Glutamatergic neuron (in vitro differentiated cells): Measurements from ENCODE around the gene FZD1. TPM values are rescaled to one million over a fixed set of nuclear protein-coding genes. Genes with fewer than 3 reads are reported as not detected.

Source experiments
- DNase-seq: peaks from one replicate; pipeline ENCODE4 v3.0.0; 2022
- H3K27ac Mint-ChIP-seq: one replicate; pipeline ENCODE4 v1.8.0; 2020; ENCODE audit warnings: mild to moderate bottlenecking, mixed read lengths, inconsistent platforms; ENCODE audit not compliant: unreplicated experiment
- H3K27me3 Mint-ChIP-seq: one replicate; pipeline ENCODE4 v1.8.0; 2020; ENCODE audit warnings: mild to moderate bottlenecking, moderate library complexity, mixed read lengths, inconsistent platforms; ENCODE audit not compliant: unreplicated experiment
- H3K36me3 Mint-ChIP-seq: one replicate; pipeline ENCODE4 v1.8.0; 2020; ENCODE audit warnings: mild to moderate bottlenecking, mixed read lengths, inconsistent platforms; ENCODE audit not compliant: unreplicated experiment
- H3K4me1 Mint-ChIP-seq: one replicate; pipeline ENCODE4 v1.8.0; 2020; ENCODE audit warnings: mild to moderate bottlenecking, low read depth, mixed read lengths, inconsistent platforms; ENCODE audit not compliant: unreplicated experiment
- H3K4me3 Mint-ChIP-seq: one replicate; pipeline ENCODE4 v1.8.0; 2020; ENCODE audit warnings: mild to moderate bottlenecking, mixed read lengths, inconsistent platforms; ENCODE audit not compliant: unreplicated experiment
- H3K9me3 Mint-ChIP-seq: one replicate; pipeline ENCODE4 v1.8.0; 2020; ENCODE audit warnings: mild to moderate bottlenecking, moderate library complexity, mixed read lengths, inconsistent platforms; ENCODE audit not compliant: unreplicated experiment
- total RNA-seq: library from RNA; stranded (reverse); fragmentation: NEBNext Ultra II Directional; extraction: Animal tissue kit (Norgen Biotek cat#: 25700); gene quantifications from one replicate; pipeline ENCODE4 v1.2.1, GENCODE V29; 2021; ENCODE audit not compliant: unreplicated experiment
- TF ChIP-seq, protein P1 (sequence below): fragments of 200-600 bp; sonication (generic); IDR thresholded peaks from one replicate; pipeline ENCODE4 v1.5.0; 2021; ENCODE audit not compliant: partially characterized antibody, unreplicated experiment

Gene FZD1
- total RNA-seq, 1 donor from 2014 or later, result 4.9 TPM

- Mint-ChIP-seq H3K27me3 (peaks cover 19% of the 10 kb centered on the region), H3K9me3 (peaks cover 2% of the 10 kb centered on the region), H3K4me1 (peaks cover 5% of the 10 kb centered on the region), H3K27ac (no peak overlapping the region), H3K4me3 (peak overlapping the region; percentile 80), H3K36me3 (no peaks in the 10 kb centered on the region)
- TF ChIP-seq, protein P1, sequence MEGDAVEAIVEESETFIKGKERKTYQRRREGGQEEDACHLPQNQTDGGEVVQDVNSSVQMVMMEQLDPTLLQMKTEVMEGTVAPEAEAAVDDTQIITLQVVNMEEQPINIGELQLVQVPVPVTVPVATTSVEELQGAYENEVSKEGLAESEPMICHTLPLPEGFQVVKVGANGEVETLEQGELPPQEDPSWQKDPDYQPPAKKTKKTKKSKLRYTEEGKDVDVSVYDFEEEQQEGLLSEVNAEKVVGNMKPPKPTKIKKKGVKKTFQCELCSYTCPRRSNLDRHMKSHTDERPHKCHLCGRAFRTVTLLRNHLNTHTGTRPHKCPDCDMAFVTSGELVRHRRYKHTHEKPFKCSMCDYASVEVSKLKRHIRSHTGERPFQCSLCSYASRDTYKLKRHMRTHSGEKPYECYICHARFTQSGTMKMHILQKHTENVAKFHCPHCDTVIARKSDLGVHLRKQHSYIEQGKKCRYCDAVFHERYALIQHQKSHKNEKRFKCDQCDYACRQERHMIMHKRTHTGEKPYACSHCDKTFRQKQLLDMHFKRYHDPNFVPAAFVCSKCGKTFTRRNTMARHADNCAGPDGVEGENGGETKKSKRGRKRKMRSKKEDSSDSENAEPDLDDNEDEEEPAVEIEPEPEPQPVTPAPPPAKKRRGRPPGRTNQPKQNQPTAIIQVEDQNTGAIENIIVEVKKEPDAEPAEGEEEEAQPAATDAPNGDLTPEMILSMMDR, result no peak
- DNase-seq, result no peak
Observed at GRCh38 chr7:91267171-91267955, 3.1 kb downstream of the FZD1 start.

- Mint-ChIP-seq H3K4me1 (peaks cover 1% of the 10 kb centered on the region), H3K27me3 (peaks cover 11% of the 10 kb centered on the region), H3K9me3 (peaks cover 2% of the 10 kb centered on the region), H3K27ac (no peak overlapping the region), H3K36me3 (no peaks in the 10 kb centered on the region), H3K4me3 (no peak overlapping the region)
- DNase-seq, result no peak
- TF ChIP-seq, protein P1, result no peak
Observed at GRCh38 chr7:91270372-91270771, 6.1 kb downstream of the FZD1 start.

DNA sequence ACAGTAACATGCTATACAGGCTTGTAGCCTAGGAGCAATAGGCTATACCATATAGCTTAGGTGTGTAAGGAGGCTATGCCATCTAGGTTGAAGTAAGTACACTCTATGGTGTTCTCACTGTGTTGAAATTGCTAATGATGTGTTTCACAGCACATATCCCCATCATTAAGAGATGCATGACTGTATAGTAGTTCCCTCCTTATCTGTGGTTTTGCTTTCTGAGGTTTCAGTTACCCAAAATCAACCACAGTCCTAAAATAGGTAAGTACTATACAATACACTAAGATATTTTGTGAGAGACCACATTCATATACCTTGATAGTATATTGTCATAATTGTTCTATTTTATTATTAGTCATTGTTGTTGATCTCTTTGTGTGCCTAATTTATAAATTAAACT, 12.7 kb downstream of the FZD1 start:
- H3K27me3 Mint-ChIP-seq, result no peaks in the 10 kb centered on the region
- no peak for DNase-seq
- H3K27ac Mint-ChIP-seq, result no peak overlapping the region
- H3K4me1 Mint-ChIP-seq, result peaks cover 9% of the 10 kb centered on the region
- H3K36me3 Mint-ChIP-seq, result no peaks in the 10 kb centered on the region
- H3K9me3 Mint-ChIP-seq, result no peaks in the 10 kb centered on the region
- H3K4me3 Mint-ChIP-seq, result no peak overlapping the region
- TF ChIP-seq, protein P1, result no peak

DNA sequence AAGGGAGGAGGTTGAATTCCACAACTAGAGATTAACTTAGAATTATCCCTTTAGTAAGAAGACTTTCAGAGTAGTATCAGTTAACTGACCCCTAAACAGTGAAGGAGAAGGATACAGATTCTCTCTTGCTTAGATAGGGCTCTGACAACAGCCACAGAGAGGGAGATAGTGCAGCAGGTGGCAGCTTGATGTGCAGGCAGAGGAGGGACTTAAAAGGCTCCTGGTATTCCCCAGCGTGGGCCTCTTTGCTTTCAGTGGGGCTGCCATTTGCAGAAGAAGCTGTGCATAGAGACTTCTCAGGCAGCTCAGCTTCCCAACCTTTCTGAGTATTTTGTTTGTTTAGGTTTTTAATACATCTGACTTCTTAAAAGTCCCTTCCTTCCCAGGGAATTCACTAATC, 16.0 kb downstream of the FZD1 start:
- no peaks in the 10 kb centered on the region for H3K9me3 Mint-ChIP-seq
- peaks cover 2% of the 10 kb centered on the region for H3K27me3 Mint-ChIP-seq
- no peak overlapping the region for H3K4me3 Mint-ChIP-seq
- TF ChIP-seq, protein P1, result no peak
- peak; percentile 73 for DNase-seq
- peaks cover 11% of the 10 kb centered on the region for H3K4me1 Mint-ChIP-seq
- no peaks in the 10 kb centered on the region for H3K36me3 Mint-ChIP-seq
- no peak overlapping the region for H3K27ac Mint-ChIP-seq

DNA sequence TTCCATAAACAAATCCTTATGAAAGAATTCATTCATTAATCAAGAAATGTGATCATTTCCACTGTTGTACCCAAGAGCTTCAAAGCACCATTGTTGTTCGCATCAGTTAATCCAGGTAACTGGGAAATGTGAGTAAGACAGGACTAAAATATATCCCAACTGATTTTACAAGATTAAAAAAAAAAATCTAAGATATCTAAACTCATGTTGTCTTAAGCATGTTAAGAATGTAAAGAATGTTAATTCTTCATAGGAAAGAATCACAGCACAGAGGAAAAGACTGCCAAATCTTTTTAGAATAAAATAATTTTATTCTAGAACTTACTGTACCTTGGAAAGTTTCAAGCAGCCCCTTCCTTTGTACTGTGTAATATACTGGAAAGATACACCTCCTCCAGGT, 16.4 kb downstream of the FZD1 start:
- Mint-ChIP-seq H3K27me3 (peaks cover 2% of the 10 kb centered on the region), H3K9me3 (no peaks in the 10 kb centered on the region), H3K4me3 (no peak overlapping the region), H3K27ac (no peak overlapping the region), H3K4me1 (peaks cover 11% of the 10 kb centered on the region), H3K36me3 (no peaks in the 10 kb centered on the region)
- TF ChIP-seq, protein P1, result no peak
- no peak for DNase-seq
